Measurements from ENCODE around the gene LHX6.
A peak's percentile ranks its signal among the peaks of the same experiment; 100 is the strongest.

The LHX6 gene

GRCh38 chr9:122234022-122234748 lies 5.4 kb upstream of the LHX6 start:
- no peak for DNase-seq

GRCh38 chr9:122232796-122233306 lies 4.1 kb upstream of the LHX6 start:
- DNase-seq: no peak

- no peak for DNase-seq
These were observed 704 bp upstream of the LHX6 start for GRCh38 chr9:122229485-122229837.

DNA sequence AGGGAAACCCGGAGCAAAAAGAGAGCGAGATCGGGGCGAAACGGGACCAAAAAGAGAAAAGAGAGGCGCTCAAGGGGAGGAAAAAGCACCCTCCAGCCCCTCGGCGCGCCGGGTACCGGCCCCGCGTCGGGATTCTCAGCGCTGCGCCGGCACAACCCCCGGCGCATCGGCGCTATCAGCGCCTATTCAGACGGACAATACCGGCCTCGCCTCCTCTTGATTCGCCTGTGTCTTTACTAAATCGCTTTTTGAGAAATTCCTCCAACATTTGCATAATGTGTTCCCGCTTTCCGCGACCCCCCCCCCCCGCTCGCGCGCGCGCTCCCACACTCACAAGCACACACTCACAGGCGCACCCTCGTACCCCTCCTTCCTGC lies 578 bp downstream of the LHX6 start:
- DNase-seq: no peak

DNA sequence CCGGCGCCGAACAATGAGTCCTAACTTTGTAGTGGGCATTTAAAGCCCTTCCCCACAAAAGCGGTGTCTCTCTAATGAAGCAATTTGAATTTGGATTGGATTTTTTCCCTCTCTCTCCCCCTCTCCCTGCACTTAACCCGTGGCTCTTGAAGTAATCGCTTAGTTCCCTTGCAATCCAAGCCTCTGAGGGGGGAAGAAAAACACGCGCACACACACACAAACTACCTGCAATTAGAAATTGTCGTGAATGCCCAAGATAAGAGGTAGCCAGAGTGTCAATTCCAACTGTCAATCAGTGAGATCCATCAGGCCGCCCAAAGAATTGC lies 1.2 kb downstream of the LHX6 start:
- DNase-seq: no peak

GRCh38 chr9:122226758-122227574 lies 1.8 kb downstream of the LHX6 start:
- DNase-seq: no peak

GRCh38 chr9:122226142-122226757 lies 2.5 kb downstream of the LHX6 start:
- DNase-seq: no peak

DNA sequence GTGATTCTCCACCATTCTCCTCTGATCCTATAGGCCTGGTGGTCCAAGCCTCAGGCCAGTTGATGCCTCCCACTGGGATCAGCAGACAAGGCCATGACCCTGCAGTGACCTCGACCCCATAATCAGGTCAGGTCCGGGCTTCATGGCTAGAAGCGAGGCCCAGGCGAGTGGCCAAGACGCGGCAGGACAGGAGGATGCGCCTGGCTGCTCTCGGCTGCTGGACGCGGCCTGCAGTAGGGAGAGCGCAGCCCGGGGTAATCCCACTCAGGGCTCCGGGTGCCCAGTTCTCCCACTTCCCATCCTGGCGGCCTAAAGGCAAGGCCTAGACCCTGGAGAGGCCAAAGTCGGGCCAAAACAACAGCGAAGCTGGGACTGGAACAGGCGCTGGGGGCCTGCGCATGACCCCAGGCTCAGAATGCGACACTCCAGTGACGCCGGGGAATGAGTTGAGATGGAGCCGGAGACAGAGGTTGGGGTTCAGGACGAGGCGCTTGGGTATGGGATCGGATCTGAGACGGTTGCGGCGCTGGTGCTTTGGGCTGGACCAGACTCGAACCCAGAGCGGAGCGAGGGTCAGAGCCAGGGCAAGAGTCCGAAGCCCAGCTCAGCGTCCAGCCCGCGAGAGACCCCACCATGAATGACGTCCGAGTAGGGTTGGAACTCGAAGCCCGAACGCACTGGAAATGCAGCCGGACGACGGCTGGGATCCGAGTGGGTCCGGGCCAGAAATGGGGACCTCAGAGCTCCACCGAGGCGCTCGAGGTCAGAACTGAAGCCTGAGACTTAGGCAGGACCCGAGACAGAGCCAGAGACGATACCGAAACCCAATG lies 3.2 kb downstream of the LHX6 start:
- DNase-seq: no peak

GRCh38 chr9:122223435-122223834 lies 5.3 kb downstream of the LHX6 start:
- no peak for DNase-seq

GRCh38 chr9:122222791-122223190 lies 6.0 kb downstream of the LHX6 start:
- no peak for DNase-seq

- no peak for DNase-seq
These were observed 7.5 kb downstream of the LHX6 start for GRCh38 chr9:122221183-122221811.

DNA sequence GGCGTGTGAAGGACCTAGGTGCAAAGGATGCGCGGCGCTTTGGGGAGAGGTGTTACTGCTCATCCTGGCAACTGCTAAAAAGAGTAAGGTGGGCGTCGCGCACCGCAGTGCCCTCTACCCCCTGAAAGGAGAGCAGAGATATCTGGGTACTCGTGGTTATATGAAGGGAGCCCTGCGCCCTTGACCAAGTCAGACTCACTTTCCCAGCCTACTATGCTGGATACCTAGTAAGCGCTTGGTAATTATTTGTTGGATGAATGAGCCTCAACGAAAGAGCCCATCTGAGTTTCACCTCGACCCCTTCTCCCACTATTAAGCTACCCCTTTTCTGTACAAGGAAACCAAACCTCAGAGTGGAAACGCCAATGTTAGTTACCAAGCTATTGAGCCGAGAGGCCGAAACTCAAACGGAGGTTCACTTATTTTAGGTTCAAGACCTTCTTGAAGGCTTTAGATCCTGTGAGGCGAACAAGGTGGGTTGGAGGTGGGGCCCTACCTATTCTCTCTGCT lies 8.0 kb downstream of the LHX6 start:
- no peak for DNase-seq

- no peak for DNase-seq
These were observed 8.7 kb downstream of the LHX6 start for GRCh38 chr9:122219856-122220672.

- peak; percentile 22 for DNase-seq
These were observed 9.6 kb downstream of the LHX6 start for GRCh38 chr9:122218935-122219855.

DNA sequence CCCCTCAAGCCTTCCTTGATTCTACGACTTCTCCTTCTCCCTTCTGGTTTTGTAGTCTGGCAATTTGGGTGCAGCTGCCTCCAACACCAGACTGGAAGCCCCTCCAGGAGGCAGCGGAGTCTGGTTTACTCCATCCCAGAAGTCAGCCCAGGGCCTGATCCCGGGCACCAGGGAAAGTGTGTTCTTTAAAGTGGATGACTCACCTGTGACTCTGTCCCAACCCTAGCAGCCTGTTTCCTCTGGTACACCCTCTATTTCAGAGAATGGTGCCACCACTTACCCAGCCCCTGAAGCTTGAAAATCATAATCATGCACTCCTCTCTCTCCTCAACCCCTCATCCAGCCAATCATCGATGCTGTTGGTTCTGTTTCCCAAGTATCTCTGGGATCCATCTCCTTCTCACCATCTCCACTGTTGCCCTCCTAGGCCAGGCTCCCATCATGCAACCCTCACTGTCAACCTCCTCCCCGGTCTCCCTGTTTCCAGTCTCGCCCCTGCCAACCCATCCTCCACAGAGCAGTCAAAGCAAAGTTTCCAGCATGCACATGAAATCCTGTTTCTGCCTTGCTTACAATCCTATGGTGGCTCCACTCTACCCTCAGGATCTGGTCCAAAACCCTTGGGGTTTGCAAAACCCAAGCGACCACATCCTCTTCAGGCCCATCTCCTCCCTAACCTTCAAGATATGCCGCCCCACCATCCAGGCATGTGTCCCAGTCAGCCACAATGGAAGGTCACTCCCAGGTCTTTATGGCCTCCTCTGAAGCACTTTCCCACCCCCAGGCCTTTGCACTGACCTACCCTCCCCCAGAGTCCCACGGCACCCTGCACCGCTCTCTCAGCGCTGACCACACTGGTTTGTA lies 10.5 kb downstream of the LHX6 start:
- DNase-seq: no peak

GRCh38 chr9:122217640-122218039 lies 11.1 kb downstream of the LHX6 start:
- DNase-seq: no peak

GRCh38 chr9:122216798-122217418 lies 11.8 kb downstream of the LHX6 start:
- DNase-seq: no peak

GRCh38 chr9:122216138-122216797 lies 12.5 kb downstream of the LHX6 start:
- no peak for DNase-seq
